Measurements from ENCODE around the gene SPTBN4.

- TF ChIP-seq CTCF (IDR thresholded peaks at IDR 0.05) (no peak), POLR2A (IDR thresholded peaks at IDR 0.05) (no peak)
Observed at GRCh38 chr19:40611900-40612698, 145.3 kb downstream of the SPTBN4 start.

All from Peyer's patch (tissue), 4 donors.